ENCODE results near the gene MAEA. TPM values are rescaled to one million over a fixed set of nuclear protein-coding genes. Genes with fewer than 3 reads are reported as not detected.
A peak's percentile ranks its signal among the peaks of the same experiment; 100 is the strongest.

MAEA gene
- total and polyA plus RNA-seq, 9 of the 15 experiments (the other 6 are each of a cell fraction or from before 2014, with no cell fraction given): 2.1 to 86.5 (median 45.0) TPM

GRCh38 chr4:1356181-1356998 lies 66.7 kb downstream of the MAEA start (continued):
- no peak for TF ChIP-seq ZFP91 (CRISPR knock-in tag; IDR thresholded peaks at IDR 0.05)
- no peak for TF ChIP-seq YY1 (IDR thresholded peaks at IDR 0.05; ENCODE audit: borderline replicate concordance in 1 of 3, control insufficient read depth in 1 of 3, extremely low read depth in 1 of 3, insufficient read depth in 3 of 3, insufficient read length in 1 of 3, insufficient replicate concordance in 2 of 3, low read depth in 1 of 3, low read length in 2 of 3)
- peak; percentile 88 for TF ChIP-seq ZNF316 (IDR thresholded peaks at IDR 0.05)
- peak; percentile 65; the same call in 1 of the 2 replicates for TF ChIP-seq ARID2 (IDR thresholded peaks at IDR 0.05)
- peak; percentile 32 for TF ChIP-seq TAF1 (IDR thresholded peaks at IDR 0.05; ENCODE audit: control insufficient read depth, extremely low read depth, insufficient read depth, low read length, severe bottlenecking)
- TF ChIP-seq TEAD4 (IDR thresholded peaks at IDR 0.05; ENCODE audit: low read length): no peak
- TF ChIP-seq TEAD4 (CRISPR knock-in tag; IDR thresholded peaks at IDR 0.05; ENCODE audit: borderline replicate concordance): peak; percentile 51; the same call in 1 of the 2 replicates
- TF ChIP-seq PKNOX1 (IDR thresholded peaks at IDR 0.05): no peak
- TF ChIP-seq PBX2 (CRISPR knock-in tag; IDR thresholded peaks at IDR 0.05; ENCODE audit: low read depth): no peak
- peak; percentile 46; the same call in 1 of the 2 replicates for TF ChIP-seq PBX2 (tag; conservative IDR thresholded peaks at IDR 0.05; ENCODE audit: low read depth)
- peak; percentile 17; the same call in 1 of the 2 replicates for TF ChIP-seq L3MBTL2 (IDR thresholded peaks at IDR 0.05)
- peak; percentile 83 to 93 (median 91) for TF ChIP-seq CTCF (IDR thresholded peaks at IDR 0.05 in 2 of 3, conservative IDR thresholded peaks at IDR 0.05 in 1 of 3; ENCODE audit: insufficient read depth in 2 of 3, low read depth in 1 of 3, low read length in 3 of 3)
- peak; percentile 51 for TF ChIP-seq MEIS2 (IDR thresholded peaks at IDR 0.05; ENCODE audit: partially characterized antibody)
- TF ChIP-seq FOXO4 (CRISPR knock-in tag; IDR thresholded peaks at IDR 0.05): no peak
- peak; percentile 31; the same call in 1 of the 2 replicates for TF ChIP-seq SP1 (CRISPR knock-in tag; IDR thresholded peaks at IDR 0.05)
- TF ChIP-seq PHF8 (IDR thresholded peaks at IDR 0.05; ENCODE audit: borderline replicate concordance, low read length): no peak
